Progenitor cell of endocrine pancreas (in vitro differentiated cells): ENCODE data around the gene FAM180B. TPM values are rescaled to one million over a fixed set of nuclear protein-coding genes. Genes with fewer than 3 reads are reported as not detected.

Experiments
- DNase-seq: peaks from one replicate; pipeline ENCODE4 v3.0.0; 2021; ENCODE audit warnings: low spot score; ENCODE audit not compliant: unreplicated experiment
- H3K27ac Mint-ChIP-seq: 2 replicates; pipeline ENCODE4 v1.8.0; 2021; ENCODE audit warnings: mild to moderate bottlenecking, moderate library complexity, mixed read lengths
- H3K27me3 Mint-ChIP-seq: 2 replicates; pipeline ENCODE4 v1.8.0; 2021; ENCODE audit warnings: mixed read lengths
- H3K36me3 Mint-ChIP-seq: 2 replicates; pipeline ENCODE4 v1.8.0; 2022; ENCODE audit warnings: mixed read lengths; ENCODE audit not compliant: insufficient read depth
- H3K4me1 Mint-ChIP-seq: 2 replicates; pipeline ENCODE4 v1.8.0; 2021; ENCODE audit warnings: low read depth, mixed read lengths
- H3K4me3 Mint-ChIP-seq: 2 replicates; pipeline ENCODE4 v1.8.0; 2021; ENCODE audit warnings: low read depth, mild to moderate bottlenecking, moderate library complexity, mixed read lengths
- H3K9me3 Mint-ChIP-seq: 2 replicates; pipeline ENCODE4 v1.8.0; 2021; ENCODE audit warnings: low read depth, mixed read lengths
- total RNA-seq: library from RNA; stranded (reverse); gene quantifications from 2 replicates; pipeline ENCODE4 v1.2.1, GENCODE V29; 2021
- TF ChIP-seq, protein P1 (sequence below): fragments of 200-600 bp; sonication (generic); IDR thresholded peaks from one replicate; pipeline ENCODE4 v1.5.0; 2021; ENCODE audit warnings: antibody characterized with exemption, mild to moderate bottlenecking; ENCODE audit not compliant: unreplicated experiment

FAM180B gene
- total RNA-seq, 1 donor from 2014 or later, result 0.26 TPM

- Mint-ChIP-seq H3K4me3 (no peak overlapping the region), H3K9me3 (no peaks in the 10 kb centered on the region), H3K27me3 (no peaks in the 10 kb centered on the region), H3K36me3 (no peaks in the 10 kb centered on the region), H3K4me1 (peaks cover 9% of the 10 kb centered on the region), H3K27ac (no peak overlapping the region)
- DNase-seq, result no peak
- TF ChIP-seq, protein P1, sequence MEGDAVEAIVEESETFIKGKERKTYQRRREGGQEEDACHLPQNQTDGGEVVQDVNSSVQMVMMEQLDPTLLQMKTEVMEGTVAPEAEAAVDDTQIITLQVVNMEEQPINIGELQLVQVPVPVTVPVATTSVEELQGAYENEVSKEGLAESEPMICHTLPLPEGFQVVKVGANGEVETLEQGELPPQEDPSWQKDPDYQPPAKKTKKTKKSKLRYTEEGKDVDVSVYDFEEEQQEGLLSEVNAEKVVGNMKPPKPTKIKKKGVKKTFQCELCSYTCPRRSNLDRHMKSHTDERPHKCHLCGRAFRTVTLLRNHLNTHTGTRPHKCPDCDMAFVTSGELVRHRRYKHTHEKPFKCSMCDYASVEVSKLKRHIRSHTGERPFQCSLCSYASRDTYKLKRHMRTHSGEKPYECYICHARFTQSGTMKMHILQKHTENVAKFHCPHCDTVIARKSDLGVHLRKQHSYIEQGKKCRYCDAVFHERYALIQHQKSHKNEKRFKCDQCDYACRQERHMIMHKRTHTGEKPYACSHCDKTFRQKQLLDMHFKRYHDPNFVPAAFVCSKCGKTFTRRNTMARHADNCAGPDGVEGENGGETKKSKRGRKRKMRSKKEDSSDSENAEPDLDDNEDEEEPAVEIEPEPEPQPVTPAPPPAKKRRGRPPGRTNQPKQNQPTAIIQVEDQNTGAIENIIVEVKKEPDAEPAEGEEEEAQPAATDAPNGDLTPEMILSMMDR, result no peak
Observed at GRCh38 chr11:47609675-47610074, 23.2 kb downstream of the FAM180B start.

- Mint-ChIP-seq H3K27ac (no peak overlapping the region), H3K27me3 (no peaks in the 10 kb centered on the region), H3K4me1 (peaks cover 2% of the 10 kb centered on the region), H3K4me3 (no peak overlapping the region), H3K9me3 (no peaks in the 10 kb centered on the region), H3K36me3 (no peaks in the 10 kb centered on the region)
- TF ChIP-seq, protein P1, result no peak
- no peak for DNase-seq
Observed at GRCh38 chr11:47611348-47611794, 24.9 kb downstream of the FAM180B start.

GRCh38 chr11:47615249-47615648, 28.8 kb downstream of the FAM180B start:
- DNase-seq, result no peak
- Mint-ChIP-seq H3K9me3 (no peaks in the 10 kb centered on the region), H3K4me3 (no peak overlapping the region), H3K36me3 (peaks cover 5% of the 10 kb centered on the region), H3K27ac (no peak overlapping the region), H3K27me3 (no peaks in the 10 kb centered on the region), H3K4me1 (no peaks in the 10 kb centered on the region)
- TF ChIP-seq, protein P1, result no peak

GRCh38 chr11:47616726-47617416, 30.4 kb downstream of the FAM180B start:
- DNase-seq, result no peak
- no peak overlapping the region for H3K4me3 Mint-ChIP-seq
- H3K27me3 Mint-ChIP-seq, result no peaks in the 10 kb centered on the region
- TF ChIP-seq, protein P1, result peak; percentile 62
- no peak overlapping the region for H3K27ac Mint-ChIP-seq
- no peaks in the 10 kb centered on the region for H3K4me1 Mint-ChIP-seq
- H3K9me3 Mint-ChIP-seq, result no peaks in the 10 kb centered on the region
- H3K36me3 Mint-ChIP-seq, result peaks cover 6% of the 10 kb centered on the region

- H3K36me3 Mint-ChIP-seq, result peaks cover 6% of the 10 kb centered on the region
- no peaks in the 10 kb centered on the region for H3K9me3 Mint-ChIP-seq
- TF ChIP-seq, protein P1, result no peak
- no peak for DNase-seq
- no peaks in the 10 kb centered on the region for H3K4me1 Mint-ChIP-seq
- H3K4me3 Mint-ChIP-seq, result no peak overlapping the region
- no peaks in the 10 kb centered on the region for H3K27me3 Mint-ChIP-seq
- H3K27ac Mint-ChIP-seq, result no peak overlapping the region
Observed at GRCh38 chr11:47617417-47617809, 30.9 kb downstream of the FAM180B start.
